Measurements from ENCODE around the gene STRADB.
A peak's percentile ranks its signal among the peaks of the same experiment; 100 is the strongest.

GRCh38 chr2:201419057-201419635 lies 32.4 kb upstream of the STRADB start:
- TF ChIP-seq POLR2AphosphoS5 (IDR thresholded peaks at IDR 0.05) (no peak), CTCF (IDR thresholded peaks at IDR 0.05) (peak in 3 of 5 experiments; percentile 14 to 19 (median 16)), POLR2A (IDR thresholded peaks at IDR 0.05) (no peak), EP300 (IDR thresholded peaks at IDR 0.05; ENCODE audit: low read depth) (no peak)

Data from transverse colon (tissue), 4 donors.